Panc1 (cell line): Measurements from ENCODE around the gene ERCC1. TPM values are rescaled to one million over a fixed set of nuclear protein-coding genes. Genes with fewer than 3 reads are reported as not detected.
A peak's percentile ranks its signal among the peaks of the same experiment; 100 is the strongest.

ENCODE experiments used
- ATAC-seq: fragments of 200-7000 bp; cut with Tn5 transposase; 2 replicates; pipeline ENCODE4 v1.9.1; 2020; ENCODE audit warnings: mild to moderate bottlenecking, moderate library complexity
- BruUV-seq: library from RNA; stranded (reverse); fragments of 400-500 nt; replicated peaks from 2 replicates; lab custom pipeline; 2021; lab: Mats Ljungman, UMichigan
- CTCF ChIA-PET: fragments of 300-600 bp; sonication (Branson Sonifier 250); formaldehyde crosslinking; loops from one replicate; lab custom pipeline; 2022; ENCODE audit warnings: antibody characterized with exemption; lab: Charles Lee
- POLR2A ChIA-PET: fragments of 300-600 bp; sonication (Branson Sonifier 250); formaldehyde crosslinking; loops from one replicate; lab custom pipeline; 2022; ENCODE audit warnings: antibody characterized with exemption; lab: Charles Lee
- DNase-seq: peaks from one replicate; pipeline ENCODE4 v3.0.0-alpha.2; 2010; ENCODE audit warnings: low read depth, low spot score
- H3K27ac ChIP-seq: 2 replicates; pipeline ENCODE4 v1.5.1; 2011; ENCODE audit warnings: mild to moderate bottlenecking, low read length, inconsistent platforms
- H3K27me3 ChIP-seq: fragments of 200-500 bp; sonication (Bioruptor generic); 2 replicates; pipeline ENCODE4 v1.6.0; 2014; ENCODE audit warnings: low read length, inconsistent platforms; ENCODE audit not compliant: control insufficient read depth, insufficient read depth
- H3K36me3 ChIP-seq: fragments of 200-500 bp; sonication (Bioruptor generic); 2 replicates; pipeline ENCODE4 v1.5.1; 2014; ENCODE audit warnings: inconsistent platforms, mild to moderate bottlenecking, low read length, moderate library complexity; ENCODE audit not compliant: control insufficient read depth, insufficient read depth
- H3K4me1 ChIP-seq: 2 replicates; pipeline ENCODE4 v1.5.1; 2011; ENCODE audit warnings: inconsistent platforms, mild to moderate bottlenecking, low read length, moderate library complexity; ENCODE audit not compliant: control insufficient read depth, insufficient read depth
- H3K4me3 ChIP-seq, 2 experiments: 2 replicates each; pipeline ENCODE4 v1.5.1; 2011 to 2012; ENCODE audit warnings: low read depth in 2 of 2, low read length in 2 of 2, mild to moderate bottlenecking in 2 of 2, inconsistent platforms in 1 of 2, moderate library complexity in 1 of 2
- H3K9me3 ChIP-seq: fragments of 200-500 bp; sonication (Bioruptor generic); 2 replicates; pipeline ENCODE4 v1.5.1; 2014; ENCODE audit warnings: low read depth, mild to moderate bottlenecking, inconsistent platforms, low read length, moderate library complexity; ENCODE audit not compliant: control insufficient read depth, insufficient read depth
- CTCF ChIP-seq: fragments of 450-650 bp; IDR thresholded peaks from 2 replicates; pipeline ENCODE4 v1.5.1; 2017; ENCODE audit warnings: mild to moderate bottlenecking
- POLR2AphosphoS5 ChIP-seq: IDR thresholded peaks from 2 replicates; pipeline ENCODE4 v1.6.1; 2012; ENCODE audit warnings: mild to moderate bottlenecking, low read depth, low read length, moderate library complexity
- REST ChIP-seq, 2 experiments: IDR thresholded peaks; 2 replicates each; pipeline ENCODE4 v1.6.1; 2011 to 2012; ENCODE audit warnings: low read depth in 2 of 2, control low read depth in 1 of 2, low read length in 1 of 2, mild to moderate bottlenecking in 1 of 2, moderate library complexity in 1 of 2; ENCODE audit not compliant: insufficient read depth in 1 of 2
- SIN3A ChIP-seq: IDR thresholded peaks from 2 replicates; pipeline ENCODE4 v1.6.1; 2012; ENCODE audit warnings: low read depth, mild to moderate bottlenecking, low read length, moderate library complexity, borderline replicate concordance; ENCODE audit not compliant: insufficient read depth
- TCF7L2 ChIP-seq: IDR thresholded peaks from 2 replicates; pipeline ENCODE4 v1.6.1; 2011; ENCODE audit warnings: mild to moderate bottlenecking, low read depth, low read length, inconsistent platforms
- in situ Hi-C: cut with HindIII; loops from 2 replicates; pipeline ENCODE4 v1.10.0; 2016; ENCODE audit warnings: low sequenced_read_pairs, low pct_unique_long_range_greater_than_20kb
- intact Hi-C: fragments of 100-400 bp; cut with micrococcal nuclease; formaldehyde crosslinking; loops from one replicate; pipeline ENCODE4 v1.10.0; 2022; ENCODE audit not compliant: unreplicated experiment
- total RNA-seq: library from RNA; stranded (reverse); gene quantifications from one replicate; pipeline ENCODE4 v1.2.1, GENCODE V29; 2021; ENCODE audit not compliant: unreplicated experiment

The ERCC1 gene
- total RNA-seq, 1 experiment from 2014 or later = 80.3 TPM

GRCh38 chr19:45471111-45471930, 47.6 kb upstream of the ERCC1 start:
- Histone ChIP-seq H3K27ac (no peak overlapping the region), H3K27me3 (no peaks in the 10 kb centered on the region), H3K4me3 (no peak overlapping the region), H3K4me1 (peaks cover 7% of the 10 kb centered on the region; the same call in 1 of the 2 replicates), H3K36me3 (no peaks in the 10 kb centered on the region; the same call in 1 of the 2 replicates), H3K9me3 (no peaks in the 10 kb centered on the region)
- CTCF ChIA-PET = no interaction called here
- intact Hi-C loops = no loop called here
- TF ChIP-seq TCF7L2 (no peak), POLR2AphosphoS5 (no peak), CTCF (no peak), REST (IDR thresholded peaks at IDR 0.05; ENCODE audit: insufficient read depth in 1 of 2, low read depth in 2 of 2, low read length in 1 of 2) (no peak)
- POLR2A ChIA-PET = interaction anchor here (0.6 kb wide), 2 partner anchors 17 to 32 kb away, joined by 3 read pairs; no protein-coding TSS in a partner anchor
- ATAC-seq (no peak), DNase-seq (no peak)
- in situ Hi-C loops = no loop called here
- BruUV-seq = no TSS peak

GRCh38 chr19:45470762-45471081, 47.0 kb upstream of the ERCC1 start:
- H3K36me3 ChIP-seq = no peaks in the 10 kb centered on the region; the same call in 1 of the 2 replicates
- TF ChIP-seq POLR2AphosphoS5 (no peak), TCF7L2 (no peak), REST (IDR thresholded peaks at IDR 0.05; ENCODE audit: insufficient read depth in 1 of 2, low read depth in 2 of 2, low read length in 1 of 2) (no peak), SIN3A (no peak), CTCF (no peak)
- ChIA-PET CTCF (no interaction called here), POLR2A (interaction anchor here (0.6 kb wide), 2 partner anchors 16 to 32 kb away, joined by 3 read pairs; no protein-coding TSS in a partner anchor)
- in situ Hi-C loops (no loop called here), intact Hi-C loops (no loop called here)
- peaks cover 7% of the 10 kb centered on the region; the same call in 1 of the 2 replicates for H3K4me1 ChIP-seq
- H3K4me3 ChIP-seq = peak overlapping the region in 1 of 2 experiments; percentile 75; a peak in 2 of 4 replicates
- DNase-seq (no peak), ATAC-seq (no peak)
- no peak overlapping the region for H3K27ac ChIP-seq
- H3K9me3 ChIP-seq = no peaks in the 10 kb centered on the region
- H3K27me3 ChIP-seq = no peaks in the 10 kb centered on the region
- no TSS peak for BruUV-seq
